ENCODE results near the gene TUBE1. TPM values are rescaled to one million over a fixed set of nuclear protein-coding genes. Genes with fewer than 3 reads are reported as not detected.

Gene TUBE1
- total and polyA plus RNA-seq, 2 experiments from 2014 or later, result 41.5 to 42.7 TPM

- DNase-seq, result peak; percentile 91
- in situ Hi-C loops (cut with MboI), result no loop called here
- Histone ChIP-seq H3K4me2 (ENCODE audit: unreplicated experiment) (peak overlapping the region; percentile 71), H2AFZ (peak overlapping the region; percentile 36; the same call in 1 of the 2 replicates), H3K27me3 (replicated peaks; ENCODE audit: insufficient read depth) (no peaks in the 10 kb centered on the region), H3K9me2 (ENCODE audit: insufficient read depth) (no peaks in the 10 kb centered on the region), H3K4me3 (peak overlapping the region; percentile 43), H3K4me1 (ENCODE audit: insufficient read depth) (peaks cover 78% of the 10 kb centered on the region), H3F3A (ENCODE audit: insufficient read depth) (peaks cover 81% of the 10 kb centered on the region), H3K36me3 (ENCODE audit: low read depth) (no peaks in the 10 kb centered on the region), H3K9me3 (ENCODE audit: low read depth) (no peaks in the 10 kb centered on the region), H4K20me1 (ENCODE audit: insufficient read depth) (no peaks in the 10 kb centered on the region), H3K27ac (peak overlapping the region; percentile 99), H3K79me2 (ENCODE audit: insufficient read depth) (no peaks in the 10 kb centered on the region), H3K9ac (peak overlapping the region; percentile 89)
- WGBS, 2 experiments (ENCODE audit: low coverage in 1 of 2, low lambda C conversion rate in 2 of 2, missing lambda C conversion rate in 2 of 2), result 19% methylated on average over 15 of the region's 15 CpGs
- no peak for TF ChIP-seq EZH2 (IDR thresholded peaks at IDR 0.05; ENCODE audit: insufficient read depth, poor library complexity, severe bottlenecking)
- no peak for TF ChIP-seq EZH2phosphoT487 (IDR thresholded peaks at IDR 0.05; ENCODE audit: insufficient read depth, low read depth)
Observed at GRCh38 chr6:112038756-112039430, 48.4 kb downstream of the TUBE1 start.

DNA sequence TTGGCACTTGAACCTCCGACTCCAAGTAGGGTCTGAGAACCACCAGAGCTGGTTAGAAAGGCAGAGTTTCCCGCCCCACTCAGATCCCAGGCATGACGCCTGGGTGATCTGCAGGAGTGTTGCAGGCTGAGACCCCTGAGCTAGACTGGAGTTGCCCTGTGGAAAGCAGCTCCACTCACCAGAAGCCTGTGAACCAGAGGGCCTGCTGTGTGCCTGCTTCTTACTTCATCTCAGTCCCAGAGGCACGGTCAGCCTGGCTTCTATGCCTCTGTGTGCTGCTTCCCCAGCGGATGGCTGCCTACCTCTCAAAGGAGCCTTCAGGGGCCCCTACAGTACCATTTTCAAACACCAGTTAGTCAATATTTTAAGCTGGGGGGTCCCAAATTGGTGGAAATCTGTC, 49.0 kb downstream of the TUBE1 start:
- Histone ChIP-seq H2AFZ (no peak overlapping the region), H3K4me1 (ENCODE audit: insufficient read depth) (peaks cover 76% of the 10 kb centered on the region), H3K9me2 (ENCODE audit: insufficient read depth) (no peaks in the 10 kb centered on the region), H3K36me3 (ENCODE audit: low read depth) (no peaks in the 10 kb centered on the region), H3K9ac (peak overlapping the region; percentile 89), H3K9me3 (ENCODE audit: low read depth) (no peaks in the 10 kb centered on the region), H3F3A (ENCODE audit: insufficient read depth) (peaks cover 77% of the 10 kb centered on the region), H3K4me3 (peak overlapping the region; percentile 41), H3K4me2 (ENCODE audit: unreplicated experiment) (peak overlapping the region; percentile 71), H3K27ac (peak overlapping the region; percentile 99), H3K27me3 (replicated peaks; ENCODE audit: insufficient read depth) (no peaks in the 10 kb centered on the region), H3K79me2 (ENCODE audit: insufficient read depth) (no peaks in the 10 kb centered on the region), H4K20me1 (ENCODE audit: insufficient read depth) (no peaks in the 10 kb centered on the region)
- in situ Hi-C loops (cut with MboI), result no loop called here
- TF ChIP-seq EZH2 (IDR thresholded peaks at IDR 0.05; ENCODE audit: insufficient read depth, poor library complexity, severe bottlenecking) (no peak), EZH2phosphoT487 (IDR thresholded peaks at IDR 0.05; ENCODE audit: insufficient read depth, low read depth) (no peak)
- 9 to 16% methylated on average over 5 of the region's 5 CpGs for WGBS, 2 experiments (ENCODE audit: low coverage in 1 of 2, low lambda C conversion rate in 2 of 2, missing lambda C conversion rate in 2 of 2)
- peak; percentile 70 for DNase-seq

DNA sequence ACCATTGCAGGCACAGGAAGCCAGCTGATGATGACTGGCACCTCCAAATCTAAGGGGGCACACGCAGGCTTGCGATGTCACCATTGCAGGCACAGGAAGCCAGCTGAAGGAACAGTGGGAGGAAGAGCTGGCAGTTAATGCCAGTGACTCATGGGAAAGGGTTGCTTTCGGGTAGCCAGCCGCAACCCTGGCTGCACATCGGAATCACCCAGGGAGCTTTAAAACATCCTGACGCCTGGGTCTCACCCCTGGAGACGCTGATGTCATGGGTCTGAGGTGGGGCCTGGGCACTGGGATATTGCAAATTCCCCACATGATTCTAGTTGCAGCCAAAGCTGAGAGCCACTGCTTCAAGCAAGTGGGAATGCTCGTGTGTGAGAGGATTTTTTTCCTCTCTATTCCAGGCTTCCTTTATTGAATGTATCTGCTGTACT, 49.5 kb downstream of the TUBE1 start:
- Histone ChIP-seq H3K4me3 (peak overlapping the region; percentile 41), H3K4me1 (ENCODE audit: insufficient read depth) (peaks cover 75% of the 10 kb centered on the region), H2AFZ (0 out of 2 replicates have a peak overlapping the region, but pooled peaks have one; percentile 22)

DNA sequence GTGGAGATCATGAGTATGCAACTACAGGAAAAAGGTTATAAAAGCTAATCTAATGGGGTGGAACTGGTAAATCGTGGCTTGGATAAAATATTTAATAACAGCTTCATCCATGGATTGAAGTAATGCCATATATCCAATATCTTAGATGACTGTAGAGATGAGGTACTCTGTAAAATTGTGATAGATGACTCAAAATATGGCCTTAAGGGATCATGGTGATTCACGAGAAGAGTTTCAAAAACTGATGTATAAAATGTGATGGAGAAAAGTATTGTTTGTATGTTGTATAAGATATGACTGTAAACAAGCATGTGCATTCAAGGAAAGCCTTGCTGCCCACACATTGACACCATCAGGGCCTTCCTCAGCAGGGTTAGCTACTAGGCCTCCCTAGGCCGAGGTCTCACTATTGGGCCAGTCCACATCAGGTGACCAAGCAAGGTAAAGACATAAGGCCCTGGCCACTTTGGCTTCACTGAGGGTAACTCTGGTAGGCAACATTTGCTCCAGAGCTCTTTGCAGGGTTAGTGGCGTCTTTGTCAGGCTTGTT, 51.1 kb downstream of the TUBE1 start:
- Histone ChIP-seq H3K27me3 (replicated peaks; ENCODE audit: insufficient read depth) (no peaks in the 10 kb centered on the region; the same call in 1 of the 2 replicates), H3K4me2 (ENCODE audit: unreplicated experiment) (peak overlapping the region; percentile 54), H3F3A (ENCODE audit: insufficient read depth) (peaks cover 59% of the 10 kb centered on the region), H3K4me3 (no peak overlapping the region), H3K9me3 (ENCODE audit: low read depth) (no peaks in the 10 kb centered on the region), H2AFZ (no peak overlapping the region), H4K20me1 (ENCODE audit: insufficient read depth) (no peaks in the 10 kb centered on the region), H3K9ac (peak overlapping the region; percentile 68), H3K36me3 (ENCODE audit: low read depth) (no peaks in the 10 kb centered on the region), H3K27ac (peak overlapping the region; percentile 99), H3K4me1 (ENCODE audit: insufficient read depth) (peaks cover 63% of the 10 kb centered on the region), H3K9me2 (ENCODE audit: insufficient read depth) (no peaks in the 10 kb centered on the region), H3K79me2 (ENCODE audit: insufficient read depth) (no peaks in the 10 kb centered on the region)
- no peak for TF ChIP-seq EZH2phosphoT487 (IDR thresholded peaks at IDR 0.05; ENCODE audit: insufficient read depth, low read depth)
- no peak for TF ChIP-seq EZH2 (IDR thresholded peaks at IDR 0.05; ENCODE audit: insufficient read depth, poor library complexity, severe bottlenecking)
- peak; percentile 63 for DNase-seq
- in situ Hi-C loops (cut with MboI), result no loop called here
- WGBS, 2 experiments (ENCODE audit: low coverage in 1 of 2, low lambda C conversion rate in 2 of 2, missing lambda C conversion rate in 2 of 2), result 74 to 82% methylated on average over 4 of the region's 4 CpGs

More for the DNA sequence above, 49.5 kb downstream of the TUBE1 start:
- peaks cover 75% of the 10 kb centered on the region for H3F3A ChIP-seq (ENCODE audit: insufficient read depth)
- no peaks in the 10 kb centered on the region for H3K27me3 ChIP-seq (replicated peaks; ENCODE audit: insufficient read depth)
- H3K9me3 ChIP-seq (ENCODE audit: low read depth), result no peaks in the 10 kb centered on the region
- peak; percentile 99 for DNase-seq
- WGBS, 2 experiments (ENCODE audit: low coverage in 1 of 2, low lambda C conversion rate in 2 of 2, missing lambda C conversion rate in 2 of 2), result 0 to 3% methylated on average over 8 of the region's 8 CpGs
- H3K9me2 ChIP-seq (ENCODE audit: insufficient read depth), result no peaks in the 10 kb centered on the region
- no peaks in the 10 kb centered on the region for H4K20me1 ChIP-seq (ENCODE audit: insufficient read depth)
- H3K79me2 ChIP-seq (ENCODE audit: insufficient read depth), result no peaks in the 10 kb centered on the region
- in situ Hi-C loops (cut with MboI), result no loop called here
- no peaks in the 10 kb centered on the region for H3K36me3 ChIP-seq (ENCODE audit: low read depth)
- H3K4me2 ChIP-seq (ENCODE audit: unreplicated experiment), result peak overlapping the region; percentile 71
- peak overlapping the region; percentile 89 for H3K9ac ChIP-seq
- peak overlapping the region; percentile 99 for H3K27ac ChIP-seq
- TF ChIP-seq EZH2phosphoT487 (IDR thresholded peaks at IDR 0.05; ENCODE audit: insufficient read depth, low read depth) (no peak), EZH2 (IDR thresholded peaks at IDR 0.05; ENCODE audit: insufficient read depth, poor library complexity, severe bottlenecking) (no peak)
